AG09319 (cell line): ENCODE data around the gene CNOT1.

Source experiments
- DNase-seq: peaks from one replicate; pipeline ENCODE4 v3.0.0-alpha.2; 2010; ENCODE audit warnings: low read depth; ENCODE audit errors: extremely low read depth
- CTCF ChIP-seq: IDR thresholded peaks from 2 replicates; pipeline ENCODE4 v1.5.1; 2011; ENCODE audit warnings: low read depth, mild to moderate bottlenecking, inconsistent platforms, low read length, moderate library complexity

Gene CNOT1

GRCh38 chr16:58548378-58548777 is 81.2 kb downstream of the CNOT1 start:
- no peak for DNase-seq

GRCh38 chr16:58543685-58544084 is 85.9 kb downstream of the CNOT1 start:
- no peak for TF ChIP-seq CTCF
- DNase-seq, result no peak

More at GRCh38 chr16:58548378-58548777, 81.2 kb downstream of the CNOT1 start:
- TF ChIP-seq CTCF, result no peak

- TF ChIP-seq CTCF, result no peak
- DNase-seq, result no peak
Observed at GRCh38 chr16:58542291-58542690, 87.3 kb downstream of the CNOT1 start.

GRCh38 chr16:58541711-58542110 is 87.9 kb downstream of the CNOT1 start:
- no peak for TF ChIP-seq CTCF
- no peak for DNase-seq

GRCh38 chr16:58537124-58537906 is 92.3 kb downstream of the CNOT1 start:
- no peak for DNase-seq
- no peak for TF ChIP-seq CTCF

GRCh38 chr16:58536278-58536677 is 93.3 kb downstream of the CNOT1 start:
- TF ChIP-seq CTCF, result no peak
- DNase-seq, result no peak

GRCh38 chr16:58535100-58535499 is 94.5 kb downstream of the CNOT1 start:
- no peak for TF ChIP-seq CTCF

More at GRCh38 chr16:58535100-58535499, 94.5 kb downstream of the CNOT1 start:
- DNase-seq, result no peak
